IPS-NIHi7 (cell line): Measurements from ENCODE around the gene ERICH2.

Experiments used
- DNase-seq: peaks from one replicate; pipeline ENCODE4 v3.0.0; 2012; ENCODE audit warnings: mixed read lengths; ENCODE audit errors: extremely low spot score

ERICH2 gene

DNA sequence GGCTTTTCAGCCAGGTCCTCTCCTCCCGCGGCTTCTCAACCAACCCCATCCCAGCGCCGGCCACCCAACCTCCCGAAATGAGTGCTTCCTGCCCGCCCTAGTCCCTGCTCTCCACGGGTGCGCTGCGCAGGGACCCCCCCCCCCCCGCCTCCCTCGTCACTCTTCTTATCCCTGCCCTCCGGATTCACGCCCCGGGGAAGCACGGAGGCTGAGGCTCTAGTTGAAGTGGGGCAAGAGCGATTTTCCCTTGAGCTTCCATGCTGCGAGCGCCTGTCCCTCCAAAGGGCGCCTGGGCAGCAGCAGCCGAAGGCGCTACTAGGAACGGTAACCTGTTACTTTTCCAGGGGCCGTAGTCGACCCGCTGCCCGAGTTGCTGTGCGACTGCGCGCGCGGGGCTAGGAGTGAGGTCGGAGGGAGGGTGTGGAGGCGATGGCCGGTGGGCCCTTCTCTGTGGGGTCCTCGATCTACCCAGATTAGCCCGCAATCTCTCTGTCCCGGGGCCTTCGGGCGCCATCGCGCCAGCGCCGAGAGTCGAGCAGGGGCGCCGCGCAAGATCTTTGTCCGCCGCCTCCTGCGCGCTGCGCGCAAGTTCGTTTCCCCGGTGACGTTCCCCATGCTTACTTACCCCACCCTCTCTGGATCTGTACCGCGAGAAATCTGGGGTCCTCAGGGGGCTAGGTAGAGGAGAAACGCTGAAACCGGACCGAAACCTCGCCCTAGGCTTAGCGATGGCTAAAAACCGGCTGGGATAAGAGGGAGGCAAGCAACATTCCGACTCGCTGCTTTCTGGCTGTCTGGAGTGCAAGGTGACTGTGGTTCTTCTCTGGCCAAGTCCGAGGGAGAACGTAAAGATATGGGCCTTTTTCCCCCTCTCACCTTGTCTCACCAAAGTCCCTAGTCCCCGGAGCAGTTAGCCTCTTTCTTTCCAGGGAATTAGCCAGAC, 47.2 kb downstream of the ERICH2 start:
- no peak for DNase-seq

DNA sequence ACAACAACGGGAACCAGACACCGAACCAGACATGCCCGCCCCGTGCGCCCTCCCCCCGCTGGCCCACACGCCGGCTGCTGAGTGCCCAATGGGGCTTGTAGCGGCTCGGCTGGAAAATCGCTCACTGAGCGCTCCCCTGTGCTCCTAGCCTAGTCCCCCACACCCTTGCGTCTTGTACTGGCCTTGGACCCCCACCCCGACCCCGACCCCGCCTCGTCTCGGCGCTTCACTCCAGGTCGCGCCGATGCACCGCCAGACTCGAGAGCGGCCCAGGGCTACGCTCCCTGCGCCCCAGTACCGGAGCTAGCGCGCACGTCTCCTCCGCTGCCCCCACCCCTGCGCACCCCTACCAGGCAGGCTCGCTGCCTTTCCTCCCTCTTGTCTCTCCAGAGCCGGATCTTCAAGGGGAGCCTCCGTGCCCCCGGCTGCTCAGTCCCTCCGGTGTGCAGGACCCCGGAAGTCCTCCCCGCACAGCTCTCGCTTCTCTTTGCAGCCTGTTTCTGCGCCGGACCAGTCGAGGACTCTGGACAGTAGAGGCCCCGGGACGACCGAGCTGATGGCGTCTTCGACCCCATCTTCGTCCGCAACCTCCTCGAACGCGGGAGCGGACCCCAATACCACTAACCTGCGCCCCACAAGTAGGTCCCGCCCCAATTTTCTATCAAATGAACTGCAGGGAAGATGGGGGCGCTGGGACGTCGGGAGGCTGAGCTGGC, 48.0 kb downstream of the ERICH2 start:
- no peak for DNase-seq

DNA sequence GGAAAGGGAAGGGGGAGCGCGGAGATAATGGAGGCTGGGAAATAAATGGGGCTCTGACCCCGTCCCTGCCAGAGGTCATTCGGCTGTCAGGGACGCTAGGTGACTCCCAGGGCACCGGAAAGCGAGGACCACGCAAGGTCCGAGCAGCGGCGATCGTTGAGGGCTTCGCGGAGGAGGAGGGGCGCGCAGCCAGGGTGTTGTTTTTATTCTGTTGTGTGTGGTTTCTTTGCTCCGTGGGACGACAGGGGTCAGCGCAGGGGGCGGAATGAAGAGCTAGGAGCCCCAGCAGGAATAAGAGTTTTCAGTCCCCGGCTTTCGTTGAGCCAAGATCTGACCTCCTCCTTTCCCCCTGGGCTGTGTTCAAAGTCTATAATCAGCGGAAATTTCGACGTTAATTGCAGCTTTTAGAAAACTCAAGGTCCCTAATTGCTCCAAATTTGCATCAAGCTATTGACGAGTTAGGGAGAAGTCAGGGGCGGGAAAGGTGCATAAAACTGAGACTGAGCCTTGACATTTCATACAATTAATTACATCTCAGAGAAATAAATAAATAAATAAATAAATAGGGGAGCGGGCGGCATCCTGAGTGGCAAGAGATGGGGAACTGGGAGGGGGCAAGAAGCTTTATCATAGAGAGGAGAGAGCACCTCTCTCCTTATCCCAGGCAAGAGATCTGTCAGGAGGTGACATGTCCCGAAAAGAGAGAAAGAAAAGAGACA, 48.7 kb downstream of the ERICH2 start:
- no peak for DNase-seq

DNA sequence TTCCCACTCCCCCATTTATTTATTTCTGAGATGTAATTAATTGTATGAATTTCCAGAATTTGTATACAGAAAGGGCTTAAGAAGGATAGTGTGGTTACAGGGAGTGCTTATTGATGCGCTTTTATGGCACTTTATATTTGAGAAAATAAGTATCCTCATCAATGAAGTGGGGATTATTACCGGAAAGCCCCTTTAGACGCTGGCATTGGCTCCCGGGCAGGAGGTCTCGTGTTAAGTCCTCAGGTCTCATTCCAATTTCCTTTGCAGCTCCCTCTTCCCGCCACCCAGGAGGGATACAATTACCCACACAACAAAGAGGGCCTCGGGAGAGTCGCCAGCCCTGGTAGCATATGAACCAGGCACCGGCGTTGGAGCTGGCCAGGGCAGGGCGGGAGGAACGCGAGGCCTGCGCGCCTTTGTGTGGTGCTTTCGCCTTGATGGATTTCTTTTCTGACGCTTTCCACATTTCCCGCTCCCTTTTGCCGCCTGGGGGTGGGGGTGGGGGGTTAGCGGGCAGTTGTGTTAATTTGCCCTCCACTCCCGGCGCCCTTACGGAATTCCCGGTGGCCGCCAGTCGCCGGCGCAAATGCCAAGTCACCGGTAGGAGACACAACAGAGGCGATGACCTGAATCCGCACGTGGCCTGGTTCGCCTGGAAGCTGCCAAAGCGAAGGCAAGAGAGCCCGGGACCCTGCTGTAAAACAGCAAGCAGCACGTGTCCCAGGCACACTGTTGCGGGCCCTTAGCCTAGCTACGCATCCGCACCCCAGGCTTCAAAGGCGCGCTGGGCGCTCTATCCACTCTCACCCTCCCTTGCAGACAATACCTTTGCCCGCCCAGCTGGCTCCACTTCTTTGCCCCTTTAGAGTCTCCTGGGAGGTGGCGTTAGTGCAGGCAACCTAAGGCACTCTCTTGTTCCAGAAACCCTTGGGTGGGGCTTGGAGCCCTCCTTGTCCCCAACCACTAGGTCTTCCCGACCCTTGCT, 49.8 kb downstream of the ERICH2 start:
- DNase-seq: peak; percentile 44

DNA sequence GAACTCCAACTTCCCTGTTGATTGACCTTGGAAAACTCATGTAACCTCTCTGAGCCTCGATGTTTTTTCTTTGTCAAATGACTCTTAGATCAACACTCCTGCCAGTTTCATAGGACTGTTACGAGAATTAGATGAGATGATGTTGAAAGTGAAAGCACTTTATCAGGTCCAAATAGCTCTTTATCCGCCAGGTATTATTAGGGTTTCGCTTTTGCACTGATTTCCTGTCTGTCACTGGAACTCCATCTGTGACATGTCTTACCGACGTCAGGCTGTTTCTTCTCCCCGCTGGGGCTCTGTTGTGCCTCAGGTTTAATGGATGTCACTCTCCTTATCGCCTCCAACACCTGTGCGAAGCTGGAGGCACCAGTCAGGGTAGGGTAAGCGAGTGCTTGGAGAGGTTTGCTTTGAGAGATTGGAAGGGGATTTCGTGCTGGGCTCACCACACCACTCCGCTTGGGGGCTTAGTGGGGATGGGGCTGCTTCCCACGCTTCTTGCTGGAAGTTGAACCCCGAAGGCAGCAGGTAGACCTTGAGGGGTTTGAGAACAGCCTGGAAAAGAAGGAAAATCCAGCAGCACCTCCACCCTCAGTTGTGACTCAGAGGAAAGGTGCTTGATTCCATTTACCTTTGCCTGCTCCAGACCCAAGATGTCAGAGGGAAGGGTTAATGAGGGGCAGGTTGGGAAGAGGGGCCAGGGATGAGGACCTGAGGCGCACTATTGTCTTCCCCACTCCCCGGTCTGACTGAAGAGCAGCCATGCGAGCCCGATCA, 50.8 kb downstream of the ERICH2 start:
- no peak for DNase-seq

DNA sequence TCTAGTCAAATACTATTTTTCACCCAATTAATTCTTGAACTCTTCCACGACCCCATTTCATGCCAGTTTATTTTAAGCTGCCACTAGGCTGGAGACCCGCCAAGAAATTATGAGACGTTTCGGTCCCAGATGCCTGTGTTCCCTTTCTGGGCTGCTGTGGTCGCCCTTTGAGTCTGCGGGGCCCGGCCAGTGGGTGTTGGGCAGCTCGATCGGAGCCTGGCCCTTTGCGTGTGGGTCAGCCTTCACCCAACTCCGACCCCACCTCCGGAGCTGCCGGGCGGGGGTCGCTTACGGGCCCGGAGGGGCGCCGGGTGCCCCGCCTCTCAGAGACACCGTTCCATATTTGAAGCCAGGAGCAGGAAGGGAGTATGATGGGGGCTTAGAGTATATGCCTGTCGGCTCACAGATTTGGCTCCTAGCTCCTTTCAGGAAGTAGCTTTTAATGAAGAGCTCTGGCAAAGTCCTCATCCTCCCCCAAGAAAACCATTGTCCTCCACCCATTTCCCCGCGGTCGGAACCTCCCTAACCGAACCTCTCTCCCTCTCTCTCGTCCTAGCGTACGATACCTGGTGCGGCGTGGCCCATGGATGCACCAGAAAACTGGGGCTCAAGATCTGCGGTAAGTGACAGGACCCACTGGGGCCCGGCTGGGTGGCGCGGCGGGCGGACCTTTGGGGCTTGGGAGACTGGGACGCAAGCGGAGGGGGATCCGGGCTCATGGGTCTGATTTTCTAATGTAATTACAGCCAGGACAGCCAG, 51.5 kb downstream of the ERICH2 start:
- DNase-seq: no peak

DNA sequence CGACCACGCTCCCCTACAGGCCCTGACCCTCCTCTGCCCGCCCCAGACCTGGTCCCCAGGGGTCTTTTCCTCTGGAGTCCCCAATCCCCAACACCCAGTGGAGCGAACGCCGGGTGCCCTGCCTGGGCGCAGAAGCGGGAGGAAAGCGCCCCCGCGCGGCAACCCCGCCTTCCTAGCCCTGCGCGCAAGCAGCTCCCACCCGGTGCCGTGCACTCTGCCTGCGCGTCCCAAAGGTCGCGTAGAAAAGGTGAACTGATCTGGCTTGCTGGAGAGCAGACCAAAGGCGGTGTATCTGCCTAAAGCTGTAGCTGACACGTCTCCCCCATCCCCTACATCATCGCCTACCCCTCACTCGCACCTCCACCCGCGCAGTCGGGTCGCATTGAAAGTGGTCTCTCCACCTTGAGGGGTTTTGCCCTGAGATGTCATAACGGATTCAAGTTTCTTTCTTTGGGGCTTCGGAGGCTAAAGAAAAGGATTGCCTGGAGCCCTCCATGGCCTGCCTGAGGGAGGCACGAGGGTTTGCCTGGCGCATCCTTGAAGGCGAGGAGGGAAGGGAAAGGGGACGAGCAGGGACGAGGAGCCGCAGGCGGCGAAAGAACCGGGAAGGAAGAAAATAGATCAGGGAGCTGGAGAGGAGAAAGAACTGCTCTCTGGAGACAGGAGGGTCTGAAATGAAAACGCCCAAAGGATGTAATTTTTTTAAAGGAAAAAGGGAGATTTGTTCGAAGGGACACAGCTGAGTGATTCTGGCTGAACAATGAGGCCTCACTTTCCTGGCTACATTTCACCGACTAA, 52.3 kb downstream of the ERICH2 start:
- DNase-seq: peak; percentile 51

DNA sequence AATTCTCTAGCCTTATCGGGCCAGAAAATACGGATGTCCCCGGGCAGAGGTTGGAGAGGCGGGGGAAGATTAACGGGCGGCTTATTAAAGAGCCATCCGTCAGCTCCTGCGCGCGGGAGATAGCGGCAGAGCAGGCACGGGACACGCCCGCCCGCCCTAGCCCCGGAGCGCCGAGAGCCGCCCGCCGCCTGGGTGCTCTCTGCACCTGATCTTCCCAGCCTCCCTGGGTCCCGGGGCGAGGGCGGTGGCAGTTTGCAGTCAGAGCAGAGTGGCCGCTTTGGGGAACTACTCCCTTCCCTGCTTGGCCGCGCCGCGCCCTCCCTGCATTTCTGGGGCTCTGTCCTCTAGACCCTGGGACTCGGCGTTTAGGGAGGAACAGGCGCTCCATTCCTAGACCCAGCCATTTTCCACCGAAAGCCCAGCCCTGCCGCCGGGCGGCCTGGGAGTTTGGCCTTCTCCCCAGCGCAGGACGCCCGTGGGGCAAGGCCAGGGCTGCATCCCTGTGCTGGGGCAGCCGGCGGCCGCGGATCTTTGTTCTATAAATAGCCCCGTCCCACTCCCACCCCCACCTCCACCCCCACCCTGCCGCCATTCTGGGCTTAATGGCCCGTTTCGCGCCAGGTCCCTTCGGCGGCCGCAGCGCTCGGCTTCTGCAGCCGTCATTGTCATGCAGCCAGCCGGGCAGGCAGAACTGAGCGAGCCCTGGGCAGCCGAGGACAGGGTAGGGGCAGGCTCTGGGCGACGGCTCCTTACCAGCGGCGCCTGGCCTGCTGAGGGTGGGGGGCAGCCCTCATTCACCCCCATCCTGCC, 53.1 kb downstream of the ERICH2 start:
- DNase-seq: peak; percentile 60

DNA sequence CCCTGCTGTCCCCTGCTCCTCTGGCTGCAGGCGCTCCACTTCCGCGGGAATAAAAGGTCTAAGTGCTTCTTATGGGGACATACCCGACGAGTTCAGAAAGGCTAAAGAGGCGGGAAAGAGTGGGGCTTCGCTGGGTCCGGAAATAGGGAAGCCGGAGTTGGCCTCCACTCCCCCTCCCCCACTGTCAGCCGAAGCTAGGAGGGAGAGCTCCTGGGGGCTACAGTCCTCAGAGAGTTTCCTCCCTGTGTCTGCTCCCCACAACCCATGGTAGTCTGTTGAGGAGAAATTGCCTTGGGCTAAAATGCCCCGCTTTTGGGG, 53.7 kb downstream of the ERICH2 start:
- no peak for DNase-seq

DNA sequence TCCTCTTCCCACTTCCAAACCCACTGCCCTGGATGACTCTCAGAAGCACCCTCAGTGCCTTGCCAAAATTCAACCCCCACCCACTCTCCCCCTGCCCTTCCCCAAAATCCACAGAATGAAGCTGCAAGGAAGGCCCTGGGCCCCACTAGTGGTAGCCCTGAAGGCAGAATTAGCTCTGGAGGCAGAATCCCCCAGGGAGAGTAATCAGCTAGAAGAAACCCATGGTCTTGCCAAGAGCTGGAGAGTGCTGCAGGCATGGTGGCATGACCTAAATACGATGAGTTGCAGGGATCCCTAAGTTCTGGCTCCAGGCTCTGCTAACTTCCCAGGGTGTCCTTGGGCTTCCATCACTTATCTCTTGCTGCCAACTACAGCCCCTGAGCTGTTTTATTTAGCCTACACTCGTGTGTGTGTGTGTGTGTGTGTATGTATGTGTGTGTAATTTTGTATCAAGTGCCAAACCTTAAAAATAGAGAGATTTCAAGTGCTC, 54.4 kb downstream of the ERICH2 start:
- no peak for DNase-seq

DNA sequence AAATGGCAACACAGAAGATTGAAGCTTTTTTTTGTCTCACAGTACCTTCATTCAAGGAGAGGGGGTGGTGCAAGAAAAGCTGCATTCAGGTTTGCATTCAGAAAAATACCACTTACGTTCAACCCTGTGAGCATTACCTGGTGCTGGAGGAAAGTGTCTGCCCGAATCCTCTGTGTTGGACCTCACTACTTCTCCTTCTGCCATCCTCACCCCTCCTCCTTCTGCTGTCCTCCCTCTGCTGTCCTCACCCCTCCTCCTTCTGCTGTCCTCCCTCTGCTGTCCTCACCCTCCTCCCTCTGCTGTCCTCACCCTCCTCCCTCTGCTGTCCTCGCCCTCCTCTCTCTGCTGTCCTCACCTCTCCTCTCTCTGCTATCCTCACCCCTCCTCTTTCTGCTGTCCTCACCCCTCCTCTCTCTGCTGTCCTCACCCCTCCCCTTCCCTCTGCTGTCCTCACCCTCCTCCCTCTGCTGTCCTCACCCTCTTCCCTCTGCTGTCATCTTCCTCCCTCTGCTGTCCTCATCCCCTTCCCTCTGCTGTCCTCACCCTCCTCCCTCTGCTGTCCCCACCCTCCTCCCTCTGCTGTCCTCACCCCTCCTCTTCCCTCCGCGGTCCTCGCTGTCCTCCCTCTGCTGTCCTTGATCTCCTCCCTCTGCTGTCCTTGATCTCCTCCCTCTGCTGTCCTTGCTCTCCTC, 57.8 kb downstream of the ERICH2 start:
- no peak for DNase-seq

DNA sequence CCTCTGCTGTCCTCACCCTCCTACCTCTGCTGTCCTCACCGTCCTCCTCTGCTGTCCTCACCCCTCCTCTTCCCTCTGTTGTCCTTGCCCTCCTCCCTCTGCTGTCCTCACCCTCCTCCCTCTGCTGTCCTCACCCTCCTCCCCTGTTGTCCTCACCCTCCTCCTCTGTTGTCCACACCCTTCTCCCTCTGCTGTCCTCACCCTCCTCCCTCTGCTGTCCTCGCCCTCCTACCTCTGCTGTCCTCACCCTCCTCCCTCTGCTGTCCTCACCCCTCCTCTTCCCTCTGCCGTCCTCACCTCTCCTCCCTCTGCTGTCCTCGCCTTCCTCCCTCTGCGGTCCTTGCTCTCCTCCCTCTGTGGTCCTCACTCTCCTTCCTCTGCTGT, 58.3 kb downstream of the ERICH2 start:
- no peak for DNase-seq

DNA sequence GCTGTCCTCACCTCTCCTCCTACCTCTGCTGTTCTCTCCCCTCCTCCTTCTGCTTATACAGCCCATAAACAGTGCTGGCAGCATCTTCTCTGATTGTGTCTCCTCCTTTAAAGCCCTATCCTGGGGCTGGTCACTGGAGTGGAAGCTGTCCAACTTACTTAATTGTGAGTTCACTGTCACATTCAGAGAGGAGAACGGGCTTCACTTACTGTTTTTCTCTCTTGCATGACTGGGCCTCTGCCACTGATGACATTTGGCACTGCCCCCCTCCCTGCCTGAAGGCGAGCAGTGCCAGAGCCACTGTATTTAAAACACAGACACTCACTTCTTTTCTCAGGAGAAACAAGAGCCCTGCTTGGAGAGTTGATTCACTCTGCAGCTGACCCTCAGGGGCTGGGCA, 58.9 kb downstream of the ERICH2 start:
- DNase-seq: no peak

DNA sequence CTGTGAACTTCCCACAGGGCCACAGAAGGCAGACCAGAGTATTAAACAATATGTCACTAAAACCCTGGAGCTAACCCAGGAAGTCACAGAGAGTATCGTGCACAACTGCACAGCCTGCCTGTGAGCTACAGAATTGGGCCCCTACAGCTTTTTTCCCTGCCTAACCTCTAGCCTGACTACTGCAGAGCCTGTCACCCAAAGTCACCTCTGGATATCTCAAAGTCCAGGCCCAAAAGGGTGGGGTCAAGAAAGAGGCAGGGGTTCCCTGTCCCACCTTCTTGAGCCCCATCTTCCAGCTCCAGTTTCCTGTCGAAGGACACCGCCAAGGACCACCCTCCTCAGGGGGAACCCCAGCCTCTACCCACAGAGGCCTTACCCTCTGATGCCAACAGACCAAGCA, 60.0 kb downstream of the ERICH2 start:
- no peak for DNase-seq

DNA sequence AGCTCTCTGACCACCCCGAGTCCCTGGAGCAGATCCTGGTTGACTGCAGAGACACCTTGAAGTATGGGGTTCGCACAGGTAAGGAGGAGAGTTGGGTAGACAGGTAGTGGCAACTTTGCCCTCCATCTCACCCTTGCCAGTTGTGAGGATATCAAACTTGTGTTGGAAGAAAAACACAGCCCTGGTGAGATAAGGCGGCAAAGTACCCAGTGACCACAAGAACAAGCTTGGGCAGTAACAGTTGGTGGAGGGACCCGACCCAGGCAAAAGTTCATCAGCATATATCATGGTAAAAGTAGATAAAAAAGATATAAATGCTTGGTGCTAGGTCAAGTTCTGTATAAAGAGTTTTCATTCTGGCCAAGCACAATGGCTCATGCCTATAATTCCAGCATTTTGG, 60.9 kb downstream of the ERICH2 start:
- no peak for DNase-seq

DNA sequence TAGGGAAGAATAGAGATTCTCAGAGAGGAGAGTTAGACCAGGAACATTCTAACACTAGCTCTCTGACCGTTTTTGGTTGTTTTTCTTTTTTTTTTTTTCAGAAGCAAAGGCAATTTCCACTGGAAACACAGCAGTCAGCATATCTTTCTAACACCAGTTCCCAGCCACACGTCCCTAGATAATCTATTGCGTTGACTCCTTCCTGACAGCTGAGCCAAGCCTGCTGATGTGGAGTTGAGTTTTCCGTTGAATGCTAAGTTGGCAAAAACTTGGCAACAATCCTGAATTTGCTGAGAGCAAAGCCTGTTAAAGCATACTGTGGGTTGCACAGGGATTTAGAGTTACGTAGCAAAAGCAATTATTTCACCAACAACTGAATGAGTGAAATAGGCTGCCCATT, 65.8 kb downstream of the ERICH2 start:
- DNase-seq: no peak

DNA sequence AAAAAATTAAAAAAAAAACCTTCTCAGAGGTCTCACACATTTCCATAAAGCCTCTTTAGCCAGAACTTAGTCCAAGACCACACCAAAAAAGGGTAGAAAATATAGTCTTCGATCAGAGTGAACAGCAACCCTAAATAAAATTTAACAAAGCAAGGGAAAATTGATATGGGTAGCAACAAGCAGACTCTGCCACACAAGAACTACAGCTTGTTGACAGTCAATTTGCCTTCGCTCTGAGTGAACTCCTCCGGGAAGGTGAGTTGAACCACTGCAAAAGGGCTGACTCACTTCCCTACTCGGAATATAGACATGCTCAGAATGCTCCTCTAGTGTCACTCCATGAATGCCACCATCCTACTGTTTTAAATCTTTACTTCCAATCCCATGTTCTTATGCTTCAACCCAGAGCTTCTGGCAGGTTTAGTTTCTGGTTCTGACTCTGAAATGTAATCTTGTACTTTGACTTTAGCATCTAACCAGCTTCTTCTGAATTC, 70.6 kb downstream of the ERICH2 start:
- DNase-seq: no peak
